CD4-positive, alpha-beta T cell (primary cell): ENCODE data around the gene NDUFB8. TPM values are rescaled to one million over a fixed set of nuclear protein-coding genes. Genes with fewer than 3 reads are reported as not detected.
"Not testable (repeated sequence)": the region's sequence is repeated elsewhere in the genome, so short reads cannot be mapped to it uniquely, and the experiment has no call there.

Experiments used
- ATAC-seq: fragments of 200-7000 bp; cut with Tn5 transposase; one replicate; pipeline ENCODE4 v1.10.0; 2022; ENCODE audit warnings: mild to moderate bottlenecking; ENCODE audit not compliant: poor library complexity
- CTCF ChIA-PET: fragments of 350-600 bp; sonication (Branson Sonifier 250); formaldehyde crosslinking; loops from one replicate; lab custom pipeline; 2021; ENCODE audit warnings: antibody characterized with exemption, inconsistent platforms; lab: Charles Lee
- POLR2A ChIA-PET: fragments of 350-600 bp; sonication (Branson Sonifier 250); formaldehyde crosslinking; loops from one replicate; lab custom pipeline; 2021; ENCODE audit warnings: antibody characterized with exemption, inconsistent platforms; lab: Charles Lee
- DNase-seq, 14 experiments: peaks; one replicate each; pipeline ENCODE4 v3.0.0-alpha.2; 2013 to 2020; ENCODE audit warnings: mixed read lengths in 2 of 14
- H3K27ac ChIP-seq, 2 donors: one replicate each; pipeline versions ENCODE4 v1.5.1 to v1.7.0; 2013; ENCODE audit warnings: low read length in 2 of 2, low read depth in 1 of 2, mild to moderate bottlenecking in 1 of 2
- H3K27me3 ChIP-seq, 2 experiments: 1 replicate in 1 of 2; 2 replicates in 1 of 2; pipeline versions ENCODE4 v1.6.1 to v1.7.0; 2013; ENCODE audit warnings: low read length in 2 of 2, control low read depth in 1 of 2, mild to moderate bottlenecking in 1 of 2, moderate library complexity in 1 of 2; ENCODE audit not compliant: insufficient read depth in 2 of 2, control insufficient read depth in 1 of 2
- H3K36me3 ChIP-seq: one replicate; pipeline ENCODE4 v1.6.1; 2013; ENCODE audit warnings: low read length, control low read depth; ENCODE audit not compliant: insufficient read depth
- H3K4me1 ChIP-seq: one replicate; pipeline ENCODE4 v1.6.1; 2013; ENCODE audit warnings: low read length, control low read depth; ENCODE audit not compliant: insufficient read depth
- H3K4me3 ChIP-seq: one replicate; pipeline ENCODE4 v1.5.1; 2013; ENCODE audit warnings: mild to moderate bottlenecking, low read length, moderate library complexity
- H3K9me3 ChIP-seq, 2 experiments: 1 replicate in 1 of 2; 2 replicates in 1 of 2; pipeline versions ENCODE4 v1.6.1 to v1.7.0; 2013; ENCODE audit warnings: low read length in 2 of 2, mild to moderate bottlenecking in 2 of 2, control low read depth in 1 of 2, moderate library complexity in 1 of 2; ENCODE audit not compliant: control insufficient read depth in 1 of 2, insufficient read depth in 1 of 2
- H3K27ac Mint-ChIP-seq: one replicate; pipeline ENCODE4 v1.8.0; 2020; ENCODE audit warnings: mixed read lengths
- H3K27me3 Mint-ChIP-seq: one replicate; pipeline ENCODE4 v1.8.0; 2021; ENCODE audit warnings: mixed read lengths
- H3K36me3 Mint-ChIP-seq: one replicate; pipeline ENCODE4 v1.8.0; 2021; ENCODE audit warnings: low read depth, mixed read lengths
- H3K4me1 Mint-ChIP-seq: one replicate; pipeline ENCODE4 v1.8.0; 2021; ENCODE audit warnings: low read depth, mixed read lengths
- H3K4me3 Mint-ChIP-seq: one replicate; pipeline ENCODE4 v1.8.0; 2020; ENCODE audit warnings: mild to moderate bottlenecking, mixed read lengths
- H3K9me3 Mint-ChIP-seq: one replicate; pipeline ENCODE4 v1.8.0; 2020; ENCODE audit warnings: mixed read lengths
- intact Hi-C, 2 experiments: fragments of 100-400 bp; cut with DNase I in 1 of 2; cut with micrococcal nuclease in 1 of 2; formaldehyde crosslinking; loops; one replicate each; pipeline versions ENCODE4 v1.15.1 to v1.9.0; 2023 to 2025; cut with DNase I, micrococcal nuclease
- polyA plus RNA-seq, 2 donors: library from polyadenylated mRNA; unstranded; fragments of 120-200 nt; gene quantifications; one replicate each; pipeline ENCODE4 v1.2.1, GENCODE V29; 2013
- total RNA-seq, 174 experiments: library from RNA in 2 of 174; stranded (reverse) in 2 of 174; gene quantifications; one replicate each; pipeline ENCODE4 v1.2.3 and lab custom pipeline; 2021 to 2026
- TF ChIP-seq, protein P1 (sequence below): fragments of 200-600 bp; IDR thresholded peaks from one replicate; pipeline ENCODE4 v1.8.0; 2022; ENCODE audit warnings: antibody characterized with exemption, mild to moderate bottlenecking

Gene NDUFB8
- total RNA-seq (100 to 1,000 TPM; 155 to 173 TPM), total RNA-seq (lab: John Stamatoyannopoulos, UW) (10.3 to 26.4 (median 17.7) reads per million in 172 experiments)
- polyA plus RNA-seq (2013, experiment 1 of 2): 183 TPM
- polyA plus RNA-seq (2013, experiment 2 of 2): 152 TPM

DNA sequence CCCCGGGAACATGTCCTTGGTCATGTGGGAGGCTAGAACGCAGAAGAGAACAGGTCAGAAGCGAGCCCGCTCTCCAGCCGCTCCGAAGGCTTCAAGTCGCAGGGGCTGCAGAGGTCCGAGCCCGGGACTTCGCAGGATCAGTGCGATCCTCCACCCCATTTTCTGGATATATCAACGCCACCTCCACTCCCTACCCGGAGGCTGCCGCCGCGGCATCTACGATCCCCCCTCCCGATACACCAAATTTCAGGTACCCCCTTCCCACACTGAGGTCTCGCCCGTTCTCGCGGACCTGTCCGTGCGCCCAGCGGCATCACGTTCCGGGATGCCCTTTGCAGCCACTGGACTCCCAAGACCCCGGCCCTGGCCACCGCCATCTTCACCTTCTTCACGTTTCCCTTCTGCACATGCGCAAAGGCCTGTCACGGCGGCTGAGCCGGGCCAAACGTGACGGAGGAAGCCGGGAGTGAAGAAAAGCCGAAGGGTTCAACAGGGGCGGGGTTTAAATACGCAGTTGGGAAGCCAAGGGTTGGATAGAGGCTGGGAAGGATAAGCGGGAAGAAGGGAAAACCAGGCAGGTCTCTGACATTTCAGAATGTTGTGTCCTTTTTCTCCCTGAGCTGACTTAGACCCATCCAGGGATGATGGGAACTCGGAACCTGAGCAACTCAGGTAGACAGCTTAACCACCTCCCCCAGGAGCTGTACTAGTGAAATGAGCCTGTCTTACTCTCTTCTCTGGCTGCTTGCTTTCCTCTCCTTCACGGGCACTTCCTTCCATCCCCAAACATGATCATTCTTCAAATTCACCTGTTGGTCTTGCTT is at the start of gene NDUFB8:
Gene NDUFB8, minus strand, starts transcription at position 397 of the 824 bp plus-strand sequence. Its CDS starts 20 bp downstream, at position 377.
- POLR2A ChIA-PET: interaction anchor here (0.9 to 2.1 kb wide), 4 partner anchors 11 to 48 kb away, joined by 3 to 7 read pairs (median 5); no protein-coding TSS in a partner anchor
- peaks cover 38% of the 10 kb centered on the region for H3K4me1 Mint-ChIP-seq
- intact Hi-C loops: loop anchor here in 1 of 2 experiments (2.0 to 10.0 kb wide), 3 partner anchors 243 to 825 kb away; partner anchors contain the start of genes BLOC1S2, BTRC, COX15 and CUTC

GRCh38 chr10:100576282-100576635 is 46.6 kb upstream of the NDUFB8 start:
- H3K4me1 Mint-ChIP-seq: no peaks in the 10 kb centered on the region
- H3K27ac Mint-ChIP-seq: no peak overlapping the region
- Histone ChIP-seq H3K4me1 (no peaks in the 10 kb centered on the region), H3K27me3 (peaks cover 1 to 8% of the 10 kb centered on the region in 2 experiments), H3K9me3 (no peaks in the 10 kb centered on the region), H3K27ac (no peak overlapping the region), H3K4me3 (no peak overlapping the region), H3K36me3 (no peaks in the 10 kb centered on the region)
- H3K9me3 Mint-ChIP-seq: no peaks in the 10 kb centered on the region
- ATAC-seq (no peak), DNase-seq (no peak)
- intact Hi-C loops: no loop called here
- peaks cover 64% of the 10 kb centered on the region for H3K27me3 Mint-ChIP-seq
- TF ChIP-seq, protein P1, sequence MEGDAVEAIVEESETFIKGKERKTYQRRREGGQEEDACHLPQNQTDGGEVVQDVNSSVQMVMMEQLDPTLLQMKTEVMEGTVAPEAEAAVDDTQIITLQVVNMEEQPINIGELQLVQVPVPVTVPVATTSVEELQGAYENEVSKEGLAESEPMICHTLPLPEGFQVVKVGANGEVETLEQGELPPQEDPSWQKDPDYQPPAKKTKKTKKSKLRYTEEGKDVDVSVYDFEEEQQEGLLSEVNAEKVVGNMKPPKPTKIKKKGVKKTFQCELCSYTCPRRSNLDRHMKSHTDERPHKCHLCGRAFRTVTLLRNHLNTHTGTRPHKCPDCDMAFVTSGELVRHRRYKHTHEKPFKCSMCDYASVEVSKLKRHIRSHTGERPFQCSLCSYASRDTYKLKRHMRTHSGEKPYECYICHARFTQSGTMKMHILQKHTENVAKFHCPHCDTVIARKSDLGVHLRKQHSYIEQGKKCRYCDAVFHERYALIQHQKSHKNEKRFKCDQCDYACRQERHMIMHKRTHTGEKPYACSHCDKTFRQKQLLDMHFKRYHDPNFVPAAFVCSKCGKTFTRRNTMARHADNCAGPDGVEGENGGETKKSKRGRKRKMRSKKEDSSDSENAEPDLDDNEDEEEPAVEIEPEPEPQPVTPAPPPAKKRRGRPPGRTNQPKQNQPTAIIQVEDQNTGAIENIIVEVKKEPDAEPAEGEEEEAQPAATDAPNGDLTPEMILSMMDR: no peak
- no peak overlapping the region for H3K4me3 Mint-ChIP-seq
- no peaks in the 10 kb centered on the region for H3K36me3 Mint-ChIP-seq
- POLR2A ChIA-PET: no interaction called here
- CTCF ChIA-PET: no interaction called here

More for the DNA sequence above, at the start of gene NDUFB8:
- Histone ChIP-seq H3K4me1 (peaks cover 39% of the 10 kb centered on the region), H3K36me3 (peaks cover 29% of the 10 kb centered on the region), H3K9me3 (no peaks in the 10 kb centered on the region), H3K27me3 (no peaks in the 10 kb centered on the region), H3K27ac (peak within 1 kb of the TSS; percentile 71 to 80), H3K4me3 (peak within 1 kb of the TSS; percentile 96)
- DNase-seq (peak; percentile 82 to 92 (median 84)), ATAC-seq (peak; percentile 81)
- H3K9me3 Mint-ChIP-seq: no peaks in the 10 kb centered on the region
- H3K27ac Mint-ChIP-seq: peak within 1 kb of the TSS; percentile 86
- H3K4me3 Mint-ChIP-seq: peak within 1 kb of the TSS; percentile 90
- CTCF ChIA-PET: interaction anchor here (1.0 to 3.5 kb wide), 3 partner anchors 11 to 20 kb away, joined by 3 to 21 read pairs (median 3); no protein-coding TSS in a partner anchor
- TF ChIP-seq, protein P1: no peak
- H3K36me3 Mint-ChIP-seq: peaks cover 45% of the 10 kb centered on the region
- H3K27me3 Mint-ChIP-seq: no peaks in the 10 kb centered on the region

GRCh38 chr10:100575585-100576281 is 46.1 kb upstream of the NDUFB8 start:
- Histone ChIP-seq H3K27ac (no peak overlapping the region), H3K36me3 (no peaks in the 10 kb centered on the region), H3K4me3 (no peak overlapping the region), H3K4me1 (no peaks in the 10 kb centered on the region), H3K9me3 (no peaks in the 10 kb centered on the region), H3K27me3 (peaks cover 5 to 8% of the 10 kb centered on the region in 2 experiments)
- H3K4me1 Mint-ChIP-seq: no peaks in the 10 kb centered on the region
- H3K36me3 Mint-ChIP-seq: no peaks in the 10 kb centered on the region
- TF ChIP-seq, protein P1: no peak
- ATAC-seq (no peak), DNase-seq (no peak)
- ChIA-PET CTCF (no interaction called here), POLR2A (no interaction called here)
- no peak overlapping the region for H3K27ac Mint-ChIP-seq
- H3K9me3 Mint-ChIP-seq: no peaks in the 10 kb centered on the region
- intact Hi-C loops: no loop called here
- H3K4me3 Mint-ChIP-seq: no peak overlapping the region
- H3K27me3 Mint-ChIP-seq: peaks cover 60% of the 10 kb centered on the region

- H3K27me3 Mint-ChIP-seq: peaks cover 60% of the 10 kb centered on the region
- CTCF ChIA-PET, POLR2A ChIA-PET: not testable (repeated sequence)
Measured at GRCh38 chr10:100575146-100575545, 45.5 kb upstream of the NDUFB8 start.

More at GRCh38 chr10:100575146-100575545, 45.5 kb upstream of the NDUFB8 start:
- H3K9me3 Mint-ChIP-seq, intact Hi-C loops, H3K4me3 ChIP-seq, ATAC-seq, H3K4me1 ChIP-seq, H3K27ac ChIP-seq, H3K4me3 Mint-ChIP-seq, H3K27ac Mint-ChIP-seq, H3K9me3 ChIP-seq, H3K4me1 Mint-ChIP-seq, H3K36me3 ChIP-seq, DNase-seq, H3K36me3 Mint-ChIP-seq: not testable (repeated sequence)
- H3K27me3 ChIP-seq: peaks cover 8 to 10% of the 10 kb centered on the region in 2 experiments
